Sigmoid colon (tissue), 4 donors: ENCODE measurements around the gene PRTG.

Experiments used
- CTCF ChIP-seq, 4 experiments: fragments of 450-650 bp in 3 of 4; fragments of 200-600 bp in 1 of 4; IDR thresholded peaks; one replicate each; pipeline ENCODE4 v1.5.1; 2016 to 2019; ENCODE audit warnings: antibody characterized with exemption in 4 of 4, mild to moderate bottlenecking in 3 of 4, moderate library complexity in 2 of 4
- EP300 ChIP-seq, 4 donors: sonication (generic); formaldehyde crosslinking; IDR thresholded peaks; one replicate each; pipeline ENCODE4 v1.6.1; 2017; ENCODE audit warnings: antibody characterized with exemption in 4 of 4
- POLR2A ChIP-seq, 2 donors: fragments of 450-650 bp; IDR thresholded peaks; one replicate each; pipeline ENCODE4 v1.6.1; 2016; ENCODE audit warnings: antibody characterized with exemption in 2 of 2, mild to moderate bottlenecking in 2 of 2, moderate library complexity in 2 of 2
- POLR2AphosphoS5 ChIP-seq, 4 donors: sonication (generic); formaldehyde crosslinking; IDR thresholded peaks; one replicate each; pipeline ENCODE4 v1.6.1; 2017; ENCODE audit warnings: antibody characterized with exemption in 4 of 4

- TF ChIP-seq POLR2AphosphoS5 (IDR thresholded peaks at IDR 0.05) (no peak), CTCF (IDR thresholded peaks at IDR 0.05) (no peak), POLR2A (IDR thresholded peaks at IDR 0.05) (no peak), EP300 (IDR thresholded peaks at IDR 0.05) (no peak)
These were observed 25.8 kb upstream of the PRTG start for GRCh38 chr15:55768670-55769185.
